SK-N-SH treated with all-trans-retinoic acid at 6 μM for 48 hours (cell line): Measurements from ENCODE around the gene RNF103.

Experiments
- GLIS3 ChIP-seq: fragments of 250-450 bp; sonication (Bioruptor Pico); IDR thresholded peaks from 2 replicates; pipeline ENCODE4 v1.5.0; 2020; ENCODE audit warnings: mild to moderate bottlenecking, moderate library complexity
- OSR1 ChIP-seq: fragments of 250-450 bp; sonication (Bioruptor Pico); IDR thresholded peaks from 2 replicates; pipeline ENCODE4 v1.8.0; 2022; ENCODE audit warnings: moderate library complexity, mild to moderate bottlenecking, inconsistent platforms
- PATZ1 ChIP-seq: fragments of 250-450 bp; sonication (Bioruptor Pico); IDR thresholded peaks from 2 replicates; pipeline ENCODE4 v1.8.0; 2020; ENCODE audit warnings: mild to moderate bottlenecking, moderate library complexity, borderline replicate concordance
- RARB ChIP-seq: fragments of 250-450 bp; sonication (Bioruptor Pico); IDR thresholded peaks from 2 replicates; pipeline ENCODE4 v1.8.0; 2021; ENCODE audit warnings: mild to moderate bottlenecking, moderate library complexity
- SNAI2 ChIP-seq: fragments of 250-450 bp; sonication (Bioruptor Pico); IDR thresholded peaks from 2 replicates; pipeline ENCODE4 v1.5.0; 2020; ENCODE audit warnings: mild to moderate bottlenecking, moderate library complexity
- TOX ChIP-seq: fragments of 250-450 bp; sonication (Bioruptor Pico); IDR thresholded peaks from 2 replicates; pipeline ENCODE4 v1.8.0; 2021; ENCODE audit warnings: mild to moderate bottlenecking, moderate library complexity, borderline replicate concordance
- TSHZ2 ChIP-seq: fragments of 250-450 bp; sonication (Bioruptor Pico); IDR thresholded peaks from 2 replicates; pipeline ENCODE4 v1.5.0; 2020; ENCODE audit warnings: mild to moderate bottlenecking, moderate library complexity
- ZNF8 ChIP-seq: fragments of 450-650 bp; formaldehyde crosslinking; IDR thresholded peaks from 2 replicates; pipeline ENCODE4 v1.5.0; 2020; ENCODE audit warnings: mild to moderate bottlenecking, moderate library complexity

- TF ChIP-seq RARB, result no peak
- no peak for TF ChIP-seq TSHZ2
- no peak for TF ChIP-seq PATZ1 (CRISPR knock-in tag)
- TF ChIP-seq ZNF8, result no peak
- no peak for TF ChIP-seq SNAI2 (CRISPR knock-in tag)
- no peak for TF ChIP-seq OSR1
- no peak for TF ChIP-seq TOX (CRISPR knock-in tag)
- TF ChIP-seq GLIS3 (CRISPR knock-in tag), result no peak
These were observed 14.7 kb downstream of the RNF103 start for GRCh38 chr2:86608832-86609410.
